Activated naive CD4-positive, alpha-beta T cell treated with anti-CD3 and anti-CD28 coated beads for 36 hours (primary cell): ENCODE results near the gene CFAP77. TPM values are rescaled to one million over a fixed set of nuclear protein-coding genes. Genes with fewer than 3 reads are reported as not detected.

Experiments
- CTCF ChIA-PET: fragments of 350-600 bp; sonication (Branson Sonifier 250); formaldehyde crosslinking; loops from one replicate; lab custom pipeline; 2021; ENCODE audit warnings: antibody characterized with exemption; lab: Charles Lee
- DNase-seq: peaks from one replicate; pipeline ENCODE4 v3.0.0-alpha.2; 2020
- H3K27ac Mint-ChIP-seq: one replicate; pipeline ENCODE4 v1.8.0; 2021; ENCODE audit warnings: mild to moderate bottlenecking, mixed read lengths
- H3K27me3 Mint-ChIP-seq: one replicate; pipeline ENCODE4 v1.8.0; 2021; ENCODE audit warnings: low read depth, mixed read lengths
- H3K36me3 Mint-ChIP-seq: one replicate; pipeline ENCODE4 v1.8.0; 2021; ENCODE audit warnings: low read depth, mixed read lengths
- H3K4me1 Mint-ChIP-seq: one replicate; pipeline ENCODE4 v1.8.0; 2021; ENCODE audit warnings: low read depth, mixed read lengths
- H3K4me3 Mint-ChIP-seq: one replicate; pipeline ENCODE4 v1.8.0; 2021; ENCODE audit warnings: mild to moderate bottlenecking, moderate library complexity, mixed read lengths
- H3K9me3 Mint-ChIP-seq: one replicate; pipeline ENCODE4 v1.8.0; 2021; ENCODE audit warnings: mixed read lengths
- intact Hi-C: fragments of 100-400 bp; cut with micrococcal nuclease; formaldehyde crosslinking; loops from one replicate; pipeline ENCODE4 v1.15.1; 2023
- total RNA-seq, 2 experiments: library from RNA; stranded (reverse); gene quantifications; one replicate each; pipeline ENCODE4 v1.2.3, GENCODE V29; 2021

The CFAP77 gene
- total RNA-seq, 2 experiments from 2014 or later, result not detected

DNA sequence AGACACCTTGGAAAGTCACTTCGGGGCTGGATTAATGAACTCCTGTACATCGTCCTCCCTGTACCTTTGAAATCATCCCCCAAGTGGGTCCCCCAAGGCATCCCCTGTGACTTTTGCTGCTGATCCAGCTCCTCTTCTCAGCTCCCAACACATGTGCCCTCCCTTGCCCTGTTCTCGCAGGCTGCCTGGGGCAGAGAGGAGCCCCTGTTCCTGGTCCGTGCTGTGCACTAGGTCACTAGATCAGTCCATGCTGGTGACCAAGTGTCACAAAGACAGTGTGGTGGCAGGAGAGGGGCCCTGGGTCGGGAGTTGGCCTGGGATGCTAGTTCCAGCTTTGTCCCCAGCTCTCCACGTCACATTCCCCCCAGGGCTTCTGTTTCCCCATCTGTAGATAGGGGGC, 93.1 kb downstream of the CFAP77 start:
- no peaks in the 10 kb centered on the region for H3K36me3 Mint-ChIP-seq
- H3K4me1 Mint-ChIP-seq, result peaks cover 2% of the 10 kb centered on the region
- H3K27ac Mint-ChIP-seq, result no peak overlapping the region
- H3K27me3 Mint-ChIP-seq, result peaks cover 7% of the 10 kb centered on the region
- intact Hi-C loops, result no loop called here
- CTCF ChIA-PET, result no interaction called here
- no peaks in the 10 kb centered on the region for H3K9me3 Mint-ChIP-seq
- H3K4me3 Mint-ChIP-seq, result no peak overlapping the region
- no peak for DNase-seq

DNA sequence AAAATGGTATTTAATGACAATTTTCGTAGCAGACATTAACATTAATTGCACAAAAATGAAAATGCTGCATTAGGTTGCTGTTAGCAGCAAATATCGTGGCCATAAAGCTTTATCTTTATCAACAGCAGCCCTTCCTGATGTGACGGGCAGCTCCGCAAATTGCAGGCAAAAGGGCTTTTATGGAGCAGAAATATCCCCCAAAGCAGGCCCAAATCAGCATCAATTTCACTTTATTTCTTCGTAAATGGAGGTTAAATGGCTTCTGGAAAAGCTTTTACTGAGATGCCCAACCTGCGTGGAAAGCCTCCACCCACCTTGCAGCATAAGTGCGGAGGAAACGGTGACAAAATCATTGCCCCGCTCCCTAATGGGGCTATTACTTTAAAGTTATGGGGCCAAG, 94.5 kb downstream of the CFAP77 start:
- Mint-ChIP-seq H3K27ac (no peak overlapping the region), H3K4me3 (no peak overlapping the region), H3K4me1 (peaks cover 2% of the 10 kb centered on the region), H3K36me3 (no peaks in the 10 kb centered on the region), H3K27me3 (peaks cover 7% of the 10 kb centered on the region), H3K9me3 (no peaks in the 10 kb centered on the region)
- no peak for DNase-seq
- intact Hi-C loops, result no loop called here
- CTCF ChIA-PET, result no interaction called here

DNA sequence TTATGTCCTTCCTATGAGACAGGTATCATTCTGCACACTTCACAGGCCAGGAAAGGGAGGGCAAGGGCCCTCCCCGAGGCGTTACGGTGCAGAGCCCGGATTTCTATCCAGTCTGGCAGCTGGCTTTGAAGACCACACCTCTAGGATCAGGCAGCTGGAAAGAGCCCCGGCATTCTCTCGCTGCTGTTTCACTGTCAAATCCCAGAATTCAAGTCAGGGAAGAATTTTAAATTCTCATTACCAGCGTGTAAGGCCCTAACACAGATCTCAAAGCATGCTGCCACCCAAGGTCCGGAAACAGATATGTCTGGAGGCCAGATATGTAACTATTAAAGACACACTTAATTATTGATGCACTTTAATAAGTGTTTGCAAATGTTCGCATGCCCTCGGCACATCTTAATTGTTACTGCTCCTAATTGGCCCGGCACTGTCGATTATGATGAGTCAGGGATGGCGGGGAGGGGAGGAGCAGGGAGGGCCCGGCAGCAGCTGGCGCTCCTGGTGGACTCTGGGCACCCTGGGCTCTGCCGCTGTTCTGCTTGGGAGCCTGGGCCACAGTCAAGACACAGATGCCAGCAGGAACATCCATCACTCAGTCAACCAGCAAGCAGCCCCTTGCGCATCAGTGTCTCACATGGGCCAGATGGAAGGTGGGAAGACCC, 96.1 kb downstream of the CFAP77 start:
- H3K27ac Mint-ChIP-seq, result no peak overlapping the region
- H3K4me3 Mint-ChIP-seq, result no peak overlapping the region
- peaks cover 7% of the 10 kb centered on the region for H3K27me3 Mint-ChIP-seq
- intact Hi-C loops, result loop anchor here (5.0 kb wide), 2 partner anchors 396 to 466 kb away; no protein-coding TSS in a partner anchor
- H3K36me3 Mint-ChIP-seq, result no peaks in the 10 kb centered on the region
- no peaks in the 10 kb centered on the region for H3K9me3 Mint-ChIP-seq
- no peak for DNase-seq
- H3K4me1 Mint-ChIP-seq, result peaks cover 2% of the 10 kb centered on the region
- CTCF ChIA-PET, result interaction anchor here (0.6 to 1.5 kb wide), 3 partner anchors 17 to 293 kb away, joined by 3 to 4 read pairs (median 3); no protein-coding TSS in a partner anchor

DNA sequence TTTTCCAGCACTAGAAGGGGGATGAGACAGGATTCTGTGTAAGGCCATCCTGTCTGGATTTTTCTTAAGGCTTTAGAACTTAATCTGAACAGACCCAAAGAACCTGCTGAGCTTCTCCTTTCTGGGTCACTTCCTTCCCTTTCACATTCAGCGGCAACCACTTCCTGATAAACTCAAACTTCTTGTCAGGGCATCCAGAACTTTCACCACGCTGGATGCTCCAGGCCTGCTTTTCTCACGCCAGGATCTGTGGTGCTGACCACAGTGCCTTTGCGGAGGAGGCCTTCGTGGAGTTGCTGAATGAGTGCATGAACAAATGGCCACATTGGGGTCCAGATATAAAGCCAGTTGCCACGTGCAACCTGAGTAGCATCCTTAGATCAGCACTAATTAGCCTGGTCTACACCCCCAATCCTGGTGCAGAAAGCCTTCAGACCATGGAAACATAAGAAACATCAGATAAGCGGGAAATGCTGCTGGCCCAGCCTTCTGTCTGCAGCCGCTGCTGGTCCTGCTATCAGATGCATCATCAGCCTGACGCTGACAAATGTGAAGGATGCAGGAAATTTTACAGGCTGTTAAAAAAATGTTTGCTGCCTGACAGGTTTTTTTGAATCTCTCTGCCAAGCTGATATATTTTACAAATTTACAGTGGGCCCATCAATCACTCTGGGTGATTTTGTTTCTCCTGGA, 97.1 kb downstream of the CFAP77 start:
- DNase-seq, result no peak
- intact Hi-C loops, result loop anchor here (1.0 to 5.0 kb wide), 5 partner anchors 68 to 465 kb away; no protein-coding TSS in a partner anchor
- Mint-ChIP-seq H3K27ac (no peak overlapping the region), H3K4me3 (no peak overlapping the region), H3K9me3 (no peaks in the 10 kb centered on the region), H3K27me3 (peaks cover 7% of the 10 kb centered on the region), H3K4me1 (peaks cover 2% of the 10 kb centered on the region), H3K36me3 (no peaks in the 10 kb centered on the region)
- CTCF ChIA-PET, result interaction anchor here (0.6 to 2.1 kb wide), 5 partner anchors 17 to 292 kb away, joined by 3 to 10 read pairs (median 3); no protein-coding TSS in a partner anchor

DNA sequence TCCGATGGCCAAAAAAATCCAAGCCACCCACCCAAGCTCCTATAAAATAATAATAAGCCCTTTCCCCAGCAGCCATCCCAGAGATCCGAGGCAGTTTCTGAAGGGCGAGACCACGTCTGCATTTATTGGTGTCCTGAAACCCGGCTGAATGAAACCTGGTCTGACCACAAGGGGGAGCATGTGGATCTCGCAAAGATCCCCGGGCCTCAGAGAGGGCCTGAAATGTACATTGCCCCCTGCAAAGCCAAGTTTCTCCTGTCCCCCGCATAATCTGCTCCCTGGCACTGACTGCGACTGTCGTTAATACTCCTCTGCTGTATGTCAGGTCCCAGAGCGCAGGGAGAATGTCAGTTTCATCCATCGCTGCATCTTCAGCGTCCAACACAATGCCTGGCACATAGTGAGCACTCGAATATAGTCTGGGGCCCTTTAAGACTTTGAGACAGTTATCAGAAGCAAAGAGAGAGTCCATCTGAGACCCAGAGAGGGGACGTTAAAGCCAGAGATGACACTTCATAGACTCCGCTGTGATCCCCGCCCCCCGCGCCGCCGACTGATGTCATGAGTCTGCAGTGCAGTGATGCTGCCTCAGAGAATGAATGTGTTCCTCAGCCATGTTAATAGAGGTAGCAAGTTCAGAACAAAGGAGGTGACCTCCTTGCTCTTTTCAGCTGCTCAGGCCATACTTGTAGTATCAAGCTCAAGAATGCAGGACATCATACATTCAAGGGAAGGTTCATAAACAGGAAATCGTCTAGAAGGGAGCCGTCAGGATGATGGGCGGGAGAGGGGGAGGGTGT, 97.9 kb downstream of the CFAP77 start:
- CTCF ChIA-PET, result interaction anchor here (0.7 to 2.1 kb wide), 6 partner anchors 19 to 394 kb away, joined by 3 to 10 read pairs (median 4); no protein-coding TSS in a partner anchor
- peaks cover 2% of the 10 kb centered on the region for H3K4me1 Mint-ChIP-seq

DNA sequence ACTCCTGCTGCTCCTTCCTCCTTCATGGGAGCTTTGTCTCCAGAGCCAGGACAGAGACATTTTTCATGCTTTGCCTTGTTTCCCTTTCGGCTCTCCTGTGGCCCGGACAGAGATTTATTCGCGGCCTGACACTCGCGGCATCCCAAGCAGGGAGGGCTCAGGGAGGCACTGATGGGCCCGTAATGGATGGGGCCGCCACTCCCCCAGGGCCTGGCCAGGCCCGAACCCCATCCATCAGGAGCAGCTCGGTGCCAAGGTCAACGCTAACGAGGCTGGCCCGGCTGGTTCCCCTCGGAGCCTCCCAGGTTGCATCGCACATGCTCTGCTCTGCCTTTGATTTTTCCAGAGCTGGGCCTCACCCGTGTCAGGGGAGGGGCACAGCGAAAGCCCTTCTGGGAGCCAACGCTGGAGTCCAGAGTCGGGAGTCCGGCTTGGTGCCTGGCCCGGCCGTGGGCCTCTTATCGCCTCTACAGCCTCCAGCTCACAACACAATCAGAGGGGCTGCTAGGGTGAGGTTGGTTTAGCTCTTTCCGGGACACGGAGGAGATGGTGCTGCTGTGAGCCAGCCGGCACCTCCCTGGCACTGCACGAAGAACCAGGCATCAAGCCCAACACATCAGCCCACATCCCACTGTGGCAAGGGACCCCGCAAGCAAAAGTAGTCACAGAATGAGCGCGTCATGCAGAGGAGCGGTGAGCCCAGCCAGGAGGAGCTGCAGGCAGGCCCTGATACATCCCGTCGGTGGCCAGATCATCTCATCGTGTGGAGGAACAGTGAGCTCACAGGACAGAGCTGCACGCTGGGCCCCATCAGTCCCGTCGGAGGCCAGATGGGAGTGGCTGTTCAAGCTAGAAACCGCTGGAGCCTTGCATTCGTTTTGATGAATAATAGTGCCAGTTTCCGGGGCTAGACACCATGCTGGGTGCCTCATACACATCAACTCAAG, 100.2 kb downstream of the CFAP77 start:
- no peak for DNase-seq
- intact Hi-C loops, result loop anchor here (5.0 kb wide), 2 partner anchors 392 to 462 kb away; no protein-coding TSS in a partner anchor
- CTCF ChIA-PET, result interaction anchor here (0.9 kb wide), 1 partner anchor 26 kb away, joined by 3 read pairs; no protein-coding TSS in a partner anchor
- Mint-ChIP-seq H3K4me3 (no peak overlapping the region), H3K4me1 (peaks cover 2% of the 10 kb centered on the region), H3K9me3 (no peaks in the 10 kb centered on the region), H3K27ac (no peak overlapping the region), H3K36me3 (no peaks in the 10 kb centered on the region), H3K27me3 (peaks cover 5% of the 10 kb centered on the region)

More for the DNA sequence above, 97.9 kb downstream of the CFAP77 start:
- intact Hi-C loops, result loop anchor here (1.0 to 5.0 kb wide), 5 partner anchors 67 to 464 kb away; no protein-coding TSS in a partner anchor
- no peaks in the 10 kb centered on the region for H3K9me3 Mint-ChIP-seq
- no peak overlapping the region for H3K27ac Mint-ChIP-seq
- no peaks in the 10 kb centered on the region for H3K36me3 Mint-ChIP-seq
- no peak overlapping the region for H3K4me3 Mint-ChIP-seq
- DNase-seq, result peak; percentile 81
- H3K27me3 Mint-ChIP-seq, result peaks cover 7% of the 10 kb centered on the region

DNA sequence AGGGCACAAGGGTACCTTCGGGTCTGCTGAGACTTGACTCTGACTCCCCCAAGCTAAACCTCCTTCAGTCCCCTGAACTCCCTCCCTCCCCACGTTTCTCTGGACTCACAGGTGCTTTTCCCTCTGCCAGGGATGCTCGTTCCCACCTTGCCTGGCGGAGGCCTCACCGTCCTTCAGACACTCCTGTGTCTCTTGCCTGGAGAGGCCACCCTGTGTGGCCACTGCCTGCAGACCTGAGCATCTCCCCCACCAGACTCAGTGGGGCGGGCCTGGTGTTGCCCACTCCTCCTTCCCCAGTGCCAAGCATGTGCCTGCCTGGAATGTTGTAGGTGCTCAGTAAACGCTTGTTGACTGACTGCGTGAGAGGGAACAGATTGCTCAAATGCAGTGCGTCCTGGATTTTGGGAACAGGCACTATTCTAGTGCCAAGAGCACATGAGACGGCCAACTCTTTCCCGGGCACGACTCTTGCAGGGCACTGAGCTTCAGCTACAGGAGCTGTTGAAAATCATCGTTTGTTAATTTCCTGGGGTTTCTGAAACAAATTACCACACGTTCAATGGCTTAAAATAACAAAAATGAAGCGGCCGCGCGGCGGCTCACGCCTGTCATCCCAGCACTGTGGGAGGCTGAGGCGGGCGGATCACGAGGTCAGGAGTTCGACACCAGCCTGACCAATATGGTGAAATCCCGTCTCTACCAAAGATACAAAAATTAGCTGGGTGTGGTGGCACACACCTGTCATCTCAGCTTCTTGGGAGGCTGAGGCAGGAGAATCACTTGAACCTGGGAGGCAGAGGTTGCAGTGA, 101.4 kb downstream of the CFAP77 start:
- H3K27ac Mint-ChIP-seq, result no peak overlapping the region
- CTCF ChIA-PET, result interaction anchor here (0.6 kb wide), 2 partner anchors 27 to 463 kb away, joined by 3 to 4 read pairs; no protein-coding TSS in a partner anchor

DNA sequence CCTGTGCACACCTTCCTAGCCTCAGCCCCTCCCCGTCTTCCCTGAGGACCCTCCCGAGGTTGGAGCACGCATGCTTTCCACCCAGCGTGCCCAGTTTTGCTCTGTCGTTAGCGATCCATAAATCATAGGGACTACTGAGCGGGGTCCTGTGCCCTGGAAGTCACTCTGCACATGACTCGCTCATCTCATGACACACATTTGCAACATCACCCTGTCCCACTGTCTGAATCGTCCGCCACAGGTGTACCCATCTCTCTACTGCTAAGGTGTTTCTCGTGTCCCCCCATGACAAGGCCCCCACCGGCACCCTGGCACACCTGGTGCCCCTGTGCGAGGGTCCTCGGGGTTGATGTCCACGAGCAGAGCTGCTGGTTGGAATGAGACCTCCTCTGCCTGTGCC, 103.4 kb downstream of the CFAP77 start:
- Mint-ChIP-seq H3K27me3 (no peaks in the 10 kb centered on the region), H3K4me3 (no peak overlapping the region), H3K36me3 (no peaks in the 10 kb centered on the region), H3K9me3 (no peaks in the 10 kb centered on the region), H3K27ac (no peak overlapping the region), H3K4me1 (no peaks in the 10 kb centered on the region)
- DNase-seq, result no peak
- CTCF ChIA-PET, result no interaction called here
- intact Hi-C loops, result no loop called here

More for the DNA sequence above, 101.4 kb downstream of the CFAP77 start:
- intact Hi-C loops, result no loop called here
- no peaks in the 10 kb centered on the region for H3K9me3 Mint-ChIP-seq
- no peak overlapping the region for H3K4me3 Mint-ChIP-seq
- H3K36me3 Mint-ChIP-seq, result no peaks in the 10 kb centered on the region
- peaks cover 3% of the 10 kb centered on the region for H3K27me3 Mint-ChIP-seq
- DNase-seq, result no peak
- H3K4me1 Mint-ChIP-seq, result peaks cover 2% of the 10 kb centered on the region

DNA sequence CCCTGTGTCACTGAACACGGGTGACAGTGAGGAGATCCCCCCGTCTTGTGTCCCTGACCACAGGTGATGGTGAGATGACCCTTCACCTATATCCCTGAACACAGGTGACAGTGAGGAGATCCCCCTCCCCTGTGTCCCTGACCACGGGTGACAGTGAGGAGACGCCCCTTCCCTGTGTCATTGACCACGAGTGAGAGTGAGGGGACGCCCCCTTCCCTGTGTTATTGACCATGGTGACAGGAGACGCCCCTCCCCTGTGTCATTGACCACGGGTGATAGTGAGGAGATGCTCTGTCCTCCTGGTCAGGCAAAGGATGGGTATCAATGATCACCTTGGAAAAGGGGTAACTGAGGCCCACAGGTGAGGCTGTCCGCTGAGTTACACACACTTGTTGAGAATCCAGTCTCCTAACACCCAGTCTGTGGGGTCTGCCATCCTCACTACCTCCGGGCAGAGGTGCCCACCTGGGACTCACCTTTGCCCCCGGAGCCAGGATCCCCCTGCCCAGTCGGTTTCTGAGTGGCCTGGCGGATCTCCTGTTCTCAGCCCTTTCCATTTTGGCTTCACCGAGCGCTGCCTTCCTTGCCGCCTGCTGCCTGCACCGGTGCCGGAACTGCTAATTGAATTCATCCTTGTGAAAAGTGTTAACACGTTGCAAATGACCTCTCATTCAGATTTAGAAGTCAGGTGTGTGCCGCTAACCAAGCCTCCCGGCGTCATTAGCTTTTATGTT, 104.2 kb downstream of the CFAP77 start:
- DNase-seq, result no peak
- no peak overlapping the region for H3K4me3 Mint-ChIP-seq
- H3K9me3 Mint-ChIP-seq, result no peaks in the 10 kb centered on the region
- CTCF ChIA-PET, result no interaction called here
- no peaks in the 10 kb centered on the region for H3K4me1 Mint-ChIP-seq
- H3K27me3 Mint-ChIP-seq, result no peaks in the 10 kb centered on the region
- intact Hi-C loops, result no loop called here
- H3K27ac Mint-ChIP-seq, result no peak overlapping the region
- no peaks in the 10 kb centered on the region for H3K36me3 Mint-ChIP-seq

DNA sequence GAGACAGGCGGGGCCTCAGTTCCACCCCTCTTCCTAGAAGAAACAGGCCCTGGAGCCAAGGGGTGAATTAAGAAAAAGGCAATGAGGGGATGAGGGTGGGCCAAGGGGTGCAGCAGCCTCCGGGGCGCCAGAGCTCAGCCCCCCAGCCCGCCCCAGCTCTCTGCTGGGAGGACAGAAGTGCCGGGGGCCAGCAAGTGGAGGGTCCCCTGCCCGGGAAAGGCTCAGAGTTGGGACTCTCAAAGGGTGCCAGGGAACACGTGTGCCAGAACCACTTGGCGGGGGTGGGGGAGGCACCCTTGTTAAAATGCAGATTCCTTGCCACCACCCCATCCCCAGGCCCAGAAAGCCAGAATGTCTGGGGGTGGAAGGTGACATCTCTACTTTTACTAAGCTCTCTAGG, 104.8 kb downstream of the CFAP77 start:
- no peaks in the 10 kb centered on the region for H3K9me3 Mint-ChIP-seq
- no peak overlapping the region for H3K27ac Mint-ChIP-seq
- H3K27me3 Mint-ChIP-seq, result no peaks in the 10 kb centered on the region
- no peaks in the 10 kb centered on the region for H3K36me3 Mint-ChIP-seq
- intact Hi-C loops, result no loop called here
- CTCF ChIA-PET, result no interaction called here
- H3K4me1 Mint-ChIP-seq, result no peaks in the 10 kb centered on the region
- H3K4me3 Mint-ChIP-seq, result no peak overlapping the region
- no peak for DNase-seq
